HG02870 (cell line): ENCODE data around the gene FMO3.

ENCODE experiments used
- ATAC-seq: cut with Tn5 transposase; IDR thresholded peaks from one replicate; pipeline ENCODE4 v1.9.1; 2021; ENCODE audit warnings: mild to moderate bottlenecking, moderate library complexity; ENCODE audit not compliant: unreplicated experiment

The FMO3 gene

GRCh38 chr1:171115280-171115897 lies 24.7 kb downstream of the FMO3 start:
- ATAC-seq = no peak

DNA sequence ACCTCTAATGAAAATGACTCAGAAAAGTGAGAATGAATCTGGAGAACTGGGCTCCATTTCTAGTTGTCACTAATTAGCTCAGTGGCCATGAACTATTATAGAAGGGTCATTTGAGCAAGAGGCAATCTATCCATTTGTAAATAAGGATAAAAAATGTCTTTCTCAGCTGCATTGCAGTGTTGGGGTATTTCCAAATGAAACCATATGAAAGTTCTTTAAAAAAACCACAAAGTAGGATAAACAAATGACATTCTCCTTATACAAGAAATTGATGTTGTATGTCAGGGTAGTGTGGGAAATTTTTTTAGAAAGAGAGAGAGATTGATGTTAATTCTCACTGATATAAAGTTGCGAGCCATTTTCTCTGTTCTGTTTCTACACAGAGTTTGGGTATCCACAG lies 26.0 kb downstream of the FMO3 start:
- ATAC-seq = no peak

- ATAC-seq = no peak
Measured at GRCh38 chr1:171117085-171117484, 26.4 kb downstream of the FMO3 start.

DNA sequence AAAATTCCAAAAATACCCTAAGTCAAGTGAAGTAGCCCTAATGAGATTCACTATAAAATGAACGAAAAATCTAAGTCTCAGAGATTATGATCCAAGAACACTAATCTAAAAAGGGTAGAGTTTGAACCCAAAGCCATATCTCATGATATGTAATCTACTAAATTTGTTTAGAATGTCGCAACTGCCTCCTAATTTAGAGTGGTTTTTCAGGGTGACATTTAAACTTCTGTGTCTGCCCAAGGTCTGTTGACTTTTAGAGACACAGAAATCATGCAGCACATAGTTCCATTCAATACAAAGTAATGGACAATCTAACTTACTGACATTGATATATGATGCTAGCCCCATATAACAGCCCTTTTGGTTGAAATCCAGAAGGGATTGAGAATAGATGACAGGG lies 28.9 kb downstream of the FMO3 start:
- no peak for ATAC-seq

DNA sequence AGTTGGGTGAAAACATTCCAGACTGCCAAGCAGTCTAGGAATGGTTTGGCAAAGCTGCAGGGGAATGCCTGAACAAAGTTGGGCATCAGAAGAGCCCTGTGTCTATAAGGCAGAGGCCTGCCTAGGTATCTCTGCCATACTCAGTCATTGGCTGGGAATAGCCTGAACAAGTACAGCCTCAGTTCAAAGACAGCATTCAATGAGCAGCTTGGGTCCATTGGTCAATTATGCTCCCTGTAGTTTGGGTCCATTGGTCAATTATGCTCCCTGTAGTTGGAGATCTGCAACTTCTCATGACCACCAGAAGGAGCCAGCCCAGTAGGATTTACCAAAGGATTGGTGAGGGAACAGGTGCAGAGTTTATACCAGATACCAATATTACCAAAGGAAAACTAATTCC lies 31.6 kb downstream of the FMO3 start:
- ATAC-seq = no peak

- no peak for ATAC-seq
Measured at GRCh38 chr1:171122893-171123292, 32.2 kb downstream of the FMO3 start.

DNA sequence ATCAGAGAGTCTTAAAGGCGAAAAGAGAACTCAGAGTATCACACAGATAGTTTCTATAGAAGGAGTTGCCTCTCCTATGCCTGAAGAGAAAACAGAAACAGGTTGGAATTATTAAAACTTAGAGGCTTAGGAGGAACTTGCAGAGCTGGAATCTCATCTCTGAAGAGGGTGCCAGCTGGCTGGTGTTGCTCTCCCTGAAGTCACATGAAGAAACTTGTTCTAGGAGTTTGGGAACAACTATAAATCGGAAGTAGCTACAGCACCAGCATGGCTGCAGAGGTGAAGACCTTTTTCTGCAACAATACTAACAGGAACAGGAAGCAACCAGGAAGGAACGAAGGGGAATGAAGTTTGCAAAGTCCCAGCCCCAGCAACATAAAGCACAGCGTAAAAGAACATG lies 35.8 kb downstream of the FMO3 start:
- no peak for ATAC-seq

- no peak for ATAC-seq
Measured at GRCh38 chr1:171127099-171127498, 36.4 kb downstream of the FMO3 start.

- no peak for ATAC-seq
Measured at GRCh38 chr1:171127501-171127900, 36.8 kb downstream of the FMO3 start.

DNA sequence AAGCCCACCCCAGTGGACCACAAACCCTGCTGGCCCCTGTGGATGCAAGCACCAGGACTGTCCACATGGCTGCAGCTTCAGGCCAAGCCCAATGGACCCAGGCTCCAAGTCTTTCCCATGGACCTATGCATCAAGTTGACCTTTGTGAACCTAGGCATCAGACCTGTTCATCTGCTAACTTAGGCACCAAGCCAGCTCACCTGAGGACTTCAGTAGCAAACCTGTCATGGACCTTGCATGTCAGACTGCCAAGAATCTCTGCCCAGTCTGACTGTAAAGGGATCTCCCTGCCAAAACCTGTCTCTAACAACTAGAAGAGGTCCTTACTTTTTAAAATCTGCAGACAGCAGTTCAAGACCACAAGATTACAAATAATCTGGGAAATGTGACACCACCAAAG lies 37.8 kb downstream of the FMO3 start:
- no peak for ATAC-seq

- ATAC-seq = no peak
Measured at GRCh38 chr1:171134204-171134923, 43.7 kb downstream of the FMO3 start.

DNA sequence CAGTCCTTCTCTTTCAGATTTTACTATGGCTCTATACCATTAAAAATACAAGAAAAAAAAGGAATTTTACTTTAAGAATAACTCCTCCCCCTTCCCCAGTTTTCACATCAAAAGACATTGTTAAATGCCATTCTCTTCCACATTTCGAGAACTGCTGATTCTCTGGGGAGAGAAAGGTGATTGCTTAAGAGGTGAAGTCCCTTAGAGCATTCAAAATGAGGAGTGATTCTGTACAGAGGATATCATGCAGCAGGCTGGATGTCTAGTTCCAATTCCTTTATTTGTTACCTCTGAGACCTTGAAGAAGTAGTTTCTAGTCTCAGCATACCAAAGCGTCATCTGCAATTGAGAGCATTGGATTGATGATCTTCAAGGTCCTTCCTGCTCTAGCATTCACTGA lies 46.9 kb downstream of the FMO3 start:
- no peak for ATAC-seq

DNA sequence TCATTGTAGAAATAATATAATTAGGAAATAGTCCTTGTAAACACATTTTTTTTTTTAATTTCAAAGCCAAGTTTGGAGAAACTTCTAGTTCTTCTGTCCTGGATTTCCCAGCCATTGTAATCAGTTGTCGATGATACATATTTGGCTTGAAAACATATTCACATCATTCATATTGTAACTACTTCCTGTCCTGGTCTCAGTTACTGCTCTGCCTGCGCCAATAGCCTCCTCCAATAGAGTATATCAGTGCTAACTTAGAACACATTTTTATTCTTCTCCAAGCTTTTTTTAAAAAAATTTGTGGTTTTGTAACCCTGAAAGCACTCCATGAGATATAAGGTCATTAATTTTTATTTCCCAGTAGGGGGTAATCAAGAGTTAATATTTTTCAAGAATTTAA lies 48.3 kb downstream of the FMO3 start:
- no peak for ATAC-seq

DNA sequence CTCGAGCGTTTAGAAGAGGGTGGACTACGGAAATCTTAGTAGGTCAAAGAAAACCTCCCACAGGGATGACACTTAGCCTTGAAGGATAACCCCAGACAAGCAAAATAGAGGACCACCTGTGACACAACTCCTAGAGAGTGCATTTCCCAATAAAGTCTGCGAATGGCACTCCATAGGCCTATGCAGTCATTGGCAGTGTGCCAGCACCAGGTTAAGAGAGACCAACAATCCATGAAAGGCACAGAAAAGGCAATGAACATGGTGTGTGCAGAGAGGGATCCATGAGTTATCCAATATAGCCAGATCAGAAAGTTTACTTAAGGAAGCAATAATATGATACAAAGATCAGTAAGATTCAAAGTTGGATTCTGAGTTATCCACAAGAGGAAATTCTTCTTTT lies 49.2 kb downstream of the FMO3 start:
- ATAC-seq = no peak

DNA sequence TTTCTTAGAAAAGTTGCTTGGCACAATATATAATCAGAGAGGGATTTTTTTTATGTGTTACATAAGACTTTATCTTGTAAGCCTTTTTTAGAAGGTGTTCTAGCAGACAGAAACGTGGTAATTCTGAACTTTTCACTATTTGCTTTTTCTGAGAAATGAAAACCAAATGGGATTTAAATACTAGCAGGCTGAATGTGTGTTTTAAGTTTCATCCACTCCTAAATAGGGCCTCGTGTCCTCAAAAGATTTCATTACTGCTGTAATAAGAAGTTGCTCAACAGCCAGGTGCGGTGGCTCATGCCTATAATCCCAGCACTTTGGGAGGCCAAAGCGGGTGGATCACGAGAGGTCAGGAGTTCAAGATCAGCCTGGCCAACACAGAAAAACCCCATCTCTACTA lies 49.7 kb downstream of the FMO3 start:
- ATAC-seq = no peak

GRCh38 chr1:171140956-171141687 lies 50.4 kb downstream of the FMO3 start:
- ATAC-seq = no peak

GRCh38 chr1:171141688-171142415 lies 51.1 kb downstream of the FMO3 start:
- no peak for ATAC-seq

DNA sequence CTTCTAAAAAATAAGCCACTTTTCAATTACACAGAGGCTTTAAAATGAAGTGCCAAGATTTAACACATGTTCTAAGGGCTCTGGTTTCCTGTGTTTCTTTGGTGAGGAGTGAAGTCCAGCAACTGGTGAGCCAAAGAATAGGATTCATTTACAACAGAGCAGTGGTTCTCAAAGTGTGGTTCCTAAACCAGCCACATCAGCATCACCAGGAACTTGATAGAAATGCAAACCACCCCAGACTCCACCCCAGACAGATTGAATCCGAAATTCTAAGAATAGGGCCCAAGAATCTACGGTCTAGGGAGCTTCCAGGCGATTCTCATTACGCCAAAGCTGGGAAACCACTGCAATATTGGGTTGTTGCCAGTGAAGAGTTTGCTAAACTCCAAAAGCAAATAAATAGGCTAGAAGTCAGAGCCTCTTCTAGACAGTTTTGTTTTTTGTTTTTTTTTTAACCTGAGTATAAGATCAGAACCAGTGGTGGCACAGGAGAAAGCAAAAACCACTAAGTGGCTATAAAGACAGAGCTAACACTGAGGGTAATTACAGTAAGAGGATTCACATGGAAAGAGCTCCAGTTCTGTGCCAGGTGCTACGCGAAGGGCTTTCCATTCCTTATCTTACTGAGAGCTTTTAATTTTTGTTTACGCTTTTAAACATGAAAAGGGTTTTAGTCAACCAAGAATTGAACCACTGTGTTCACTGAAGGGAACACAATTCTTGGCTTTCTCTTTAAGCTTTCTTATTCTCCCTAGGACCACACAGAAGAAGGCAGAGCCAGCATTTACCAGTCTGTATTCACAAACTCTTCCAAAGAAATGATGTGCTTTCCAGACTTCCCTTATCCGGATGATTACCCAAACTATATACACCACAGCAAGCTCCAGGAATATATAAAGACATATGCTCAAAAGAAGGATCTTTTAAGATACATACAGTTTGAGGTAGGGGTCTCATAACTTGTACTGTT lies 52.0 kb downstream of the FMO3 start:
- ATAC-seq = no peak

GRCh38 chr1:171150156-171150555 lies 59.5 kb downstream of the FMO3 start:
- no peak for ATAC-seq

DNA sequence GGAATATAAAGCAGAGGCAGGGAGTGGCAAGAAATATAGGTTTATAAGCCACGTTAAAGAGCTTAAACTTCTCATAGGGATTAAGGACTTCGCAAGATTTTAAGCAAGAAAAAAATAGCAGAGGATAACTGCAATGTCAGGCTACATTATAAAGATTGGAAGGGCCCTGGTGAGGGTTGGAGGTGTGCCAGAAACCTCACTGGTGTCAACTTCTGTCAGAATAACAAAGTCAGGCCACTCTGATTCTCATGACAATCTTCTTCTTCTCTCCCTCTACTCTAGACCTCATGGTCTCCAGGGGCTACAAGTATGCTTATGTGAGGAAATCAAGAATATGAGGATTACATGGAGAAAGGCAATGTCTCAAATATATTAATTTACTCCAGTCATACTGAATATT lies 61.8 kb downstream of the FMO3 start:
- no peak for ATAC-seq
